HEK293 (cell line): Measurements from ENCODE around the gene GLO1.

Experiments used
- BCL11A ChIP-seq: fragments of 450-650 bp; formaldehyde crosslinking; IDR thresholded peaks from 2 replicates; pipeline ENCODE4 v1.5.1; 2016; ENCODE audit warnings: low read depth, missing biosample characterization, missing genetic modification characterization
- CTCF ChIP-seq: fragments of 450-650 bp; formaldehyde crosslinking; IDR thresholded peaks from 2 replicates; pipeline ENCODE4 v1.5.1; 2016; ENCODE audit warnings: missing biosample characterization, missing genetic modification characterization
- HOXA7 ChIP-seq: sonication (generic); formaldehyde crosslinking; IDR thresholded peaks from 2 replicates; pipeline ENCODE4 v1.8.1; 2022; ENCODE audit warnings: missing genetic modification reagents, borderline replicate concordance
- KLF1 ChIP-seq: fragments of 450-650 bp; formaldehyde crosslinking; IDR thresholded peaks from 2 replicates; pipeline ENCODE4 v1.5.1; 2016; ENCODE audit warnings: missing biosample characterization, missing genetic modification characterization
- KLF7 ChIP-seq: fragments of 450-650 bp; formaldehyde crosslinking; IDR thresholded peaks from 2 replicates; pipeline ENCODE4 v1.5.1; 2016; ENCODE audit warnings: missing biosample characterization, missing genetic modification characterization, borderline replicate concordance
- MZF1 ChIP-seq: fragments of 450-650 bp; formaldehyde crosslinking; IDR thresholded peaks from 2 replicates; pipeline ENCODE4 v1.5.1; 2017; ENCODE audit warnings: missing biosample characterization, missing genetic modification characterization, borderline replicate concordance
- REPIN1 ChIP-seq: fragments of 450-650 bp; formaldehyde crosslinking; IDR thresholded peaks from 2 replicates; pipeline ENCODE4 v1.5.1; 2017; ENCODE audit warnings: missing biosample characterization, missing genetic modification characterization, low read depth
- SP2 ChIP-seq: fragments of 450-650 bp; formaldehyde crosslinking; IDR thresholded peaks from 2 replicates; pipeline ENCODE4 v1.5.1; 2016; ENCODE audit warnings: missing biosample characterization, missing genetic modification characterization
- SP3 ChIP-seq: fragments of 450-650 bp; formaldehyde crosslinking; IDR thresholded peaks from 2 replicates; pipeline ENCODE4 v1.5.1; 2016; ENCODE audit warnings: missing biosample characterization, missing genetic modification characterization
- YY2 ChIP-seq: fragments of 450-650 bp; formaldehyde crosslinking; IDR thresholded peaks from 2 replicates; pipeline ENCODE4 v1.5.1; 2016; ENCODE audit warnings: missing biosample characterization, missing genetic modification characterization
- ZBTB48 ChIP-seq: fragments of 450-650 bp; formaldehyde crosslinking; IDR thresholded peaks from 2 replicates; pipeline ENCODE4 v1.5.1; 2016; ENCODE audit warnings: missing biosample characterization, missing genetic modification characterization
- ZEB2 ChIP-seq: fragments of 450-650 bp; formaldehyde crosslinking; IDR thresholded peaks from 2 replicates; pipeline ENCODE4 v1.5.1; 2016; ENCODE audit warnings: missing biosample characterization, missing genetic modification characterization
- ZFP37 ChIP-seq: fragments of 450-650 bp; formaldehyde crosslinking; IDR thresholded peaks from 2 replicates; pipeline ENCODE4 v1.5.1; 2016; ENCODE audit warnings: missing biosample characterization, missing genetic modification characterization
- ZFP69B ChIP-seq: fragments of 450-650 bp; formaldehyde crosslinking; IDR thresholded peaks from 2 replicates; pipeline ENCODE4 v1.5.1; 2016; ENCODE audit warnings: missing biosample characterization, missing genetic modification characterization
- ZNF140 ChIP-seq: fragments of 450-650 bp; formaldehyde crosslinking; IDR thresholded peaks from 2 replicates; pipeline ENCODE4 v1.5.1; 2016; ENCODE audit warnings: missing biosample characterization, missing genetic modification characterization
- ZNF311 ChIP-seq: fragments of 450-650 bp; formaldehyde crosslinking; IDR thresholded peaks from 2 replicates; pipeline ENCODE4 v1.5.1; 2017; ENCODE audit warnings: missing biosample characterization, missing genetic modification characterization, borderline replicate concordance
- ZNF335 ChIP-seq: fragments of 450-650 bp; formaldehyde crosslinking; conservative IDR thresholded peaks from 2 replicates; pipeline ENCODE4 v1.5.1; 2016; ENCODE audit warnings: missing biosample characterization, missing genetic modification characterization
- ZNF350 ChIP-seq: fragments of 450-650 bp; formaldehyde crosslinking; IDR thresholded peaks from 2 replicates; pipeline ENCODE4 v1.5.0; 2017; ENCODE audit warnings: missing biosample characterization, mild to moderate bottlenecking, missing genetic modification characterization
- ZNF391 ChIP-seq: fragments of 450-650 bp; formaldehyde crosslinking; IDR thresholded peaks from 2 replicates; pipeline ENCODE4 v1.5.1; 2016; ENCODE audit warnings: low read depth, missing biosample characterization, missing genetic modification characterization, borderline replicate concordance
- ZNF394 ChIP-seq: fragments of 450-650 bp; formaldehyde crosslinking; IDR thresholded peaks from 2 replicates; pipeline ENCODE4 v1.5.1; 2016; ENCODE audit warnings: missing biosample characterization, missing genetic modification characterization, mild to moderate bottlenecking, moderate library complexity, borderline replicate concordance
- ZNF449 ChIP-seq: fragments of 450-650 bp; formaldehyde crosslinking; IDR thresholded peaks from 2 replicates; pipeline ENCODE4 v1.5.1; 2017; ENCODE audit warnings: missing biosample characterization, mild to moderate bottlenecking, missing genetic modification characterization, moderate library complexity
- ZNF501 ChIP-seq: fragments of 450-650 bp; formaldehyde crosslinking; IDR thresholded peaks from 2 replicates; pipeline ENCODE4 v1.5.1; 2016; ENCODE audit warnings: missing biosample characterization, missing genetic modification characterization
- ZNF561 ChIP-seq: fragments of 450-650 bp; IDR thresholded peaks from 2 replicates; pipeline ENCODE4 v1.5.1; 2018; ENCODE audit warnings: missing biosample characterization, missing genetic modification characterization, borderline replicate concordance
- ZNF629 ChIP-seq: fragments of 450-650 bp; formaldehyde crosslinking; IDR thresholded peaks from 2 replicates; pipeline ENCODE4 v1.5.1; 2017; ENCODE audit warnings: missing biosample characterization, missing genetic modification characterization
- ZSCAN16 ChIP-seq: fragments of 450-650 bp; formaldehyde crosslinking; IDR thresholded peaks from 2 replicates; pipeline ENCODE4 v1.5.1; 2016; ENCODE audit warnings: missing biosample characterization, missing genetic modification characterization
- ZSCAN30 ChIP-seq: fragments of 450-650 bp; IDR thresholded peaks from 2 replicates; pipeline ENCODE4 v1.5.1; 2018; ENCODE audit warnings: missing biosample characterization, mild to moderate bottlenecking, missing genetic modification characterization, moderate library complexity
- ZSCAN5A ChIP-seq: fragments of 450-650 bp; formaldehyde crosslinking; IDR thresholded peaks from 2 replicates; pipeline ENCODE4 v1.5.1; 2016; ENCODE audit warnings: missing biosample characterization, missing genetic modification characterization
- ZXDB ChIP-seq: fragments of 450-650 bp; formaldehyde crosslinking; IDR thresholded peaks from 2 replicates; pipeline ENCODE4 v1.5.1; 2016; ENCODE audit warnings: missing biosample characterization, missing genetic modification characterization
- TF ChIP-seq, protein P1 (sequence below): fragments of 450-650 bp; formaldehyde crosslinking; conservative IDR thresholded peaks from 2 replicates; pipeline ENCODE4 v1.5.1; 2016; ENCODE audit warnings: low read depth, missing biosample characterization, missing genetic modification characterization

Gene GLO1

DNA sequence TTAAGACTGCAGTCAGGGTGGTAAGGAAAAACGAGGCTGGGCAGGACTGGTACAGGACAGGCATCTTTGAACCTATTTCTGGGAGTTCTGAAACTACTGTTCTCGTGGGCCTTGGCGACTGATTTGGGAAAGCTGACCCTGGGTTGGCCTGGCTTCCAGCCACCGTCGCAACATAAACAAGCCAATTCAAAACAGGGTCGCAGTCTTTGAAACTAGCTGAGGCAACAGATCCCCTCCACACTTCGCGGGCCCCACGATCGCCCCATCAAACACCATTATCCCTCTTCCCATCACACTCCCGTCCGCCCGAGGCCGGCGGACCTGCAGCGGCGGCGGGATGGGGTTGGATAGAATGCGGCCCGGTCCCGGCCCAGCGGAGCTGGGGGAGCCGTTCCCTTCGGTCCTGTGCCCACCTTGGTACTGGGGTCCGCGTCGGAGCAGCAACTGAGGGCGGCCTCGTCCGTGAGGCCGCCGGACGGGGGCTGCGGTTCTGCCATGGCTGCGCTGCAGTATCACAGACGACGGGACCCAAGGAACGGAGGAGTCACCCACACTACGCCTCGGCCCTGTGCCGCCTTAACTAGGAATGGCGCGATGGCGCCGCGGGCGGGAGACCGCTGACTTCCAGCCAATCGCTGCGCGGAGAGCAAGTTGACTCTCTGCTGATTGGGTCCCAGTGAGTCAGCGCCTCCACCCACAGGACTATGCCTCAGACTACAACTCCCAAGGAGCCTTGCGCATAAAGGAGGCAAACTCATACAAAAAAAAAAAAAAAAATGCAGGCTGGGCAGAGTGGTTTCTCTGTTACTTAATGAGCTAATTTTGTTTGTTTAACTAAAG, at the start of gene GLO1 (continued):
- TF ChIP-seq ZNF394 (peak; percentile 25; the same call in 1 of the 2 replicates), ZNF561 (tag by site-specific recombination) (peak; percentile 65; the same call in 1 of the 2 replicates), ZNF350 (tag by site-specific recombination) (no peak), ZNF449 (peak; percentile 89; the same call in 1 of the 2 replicates), ZNF391 (0 out of 2 replicates have a peak, but pooled peaks have one; percentile 55), ZNF335 (tag by site-specific recombination) (peak; percentile 88), KLF1 (tag by site-specific recombination) (peak; percentile 49; the same call in 1 of the 2 replicates), ZNF140 (tag by site-specific recombination) (no peak), ZSCAN30 (peak; percentile 86), KLF7 (tag by site-specific recombination) (0 out of 2 replicates have a peak, but pooled peaks have one; percentile 28), YY2 (tag by site-specific recombination) (peak; percentile 89), ZBTB48 (0 out of 2 replicates have a peak, but pooled peaks have one; percentile 30), SP3 (tag by site-specific recombination) (peak; percentile 74), ZNF629 (tag by site-specific recombination) (0 out of 2 replicates have a peak, but pooled peaks have one; percentile 26), CTCF (peak; percentile 35; the same call in 1 of the 2 replicates), ZNF501 (tag by site-specific recombination) (0 out of 2 replicates have a peak, but pooled peaks have one; percentile 64), ZXDB (tag by site-specific recombination) (peak; percentile 44; the same call in 1 of the 2 replicates), ZFP69B (tag by site-specific recombination) (peak; percentile 100), ZEB2 (tag by site-specific recombination) (peak; percentile 46; the same call in 1 of the 2 replicates), SP2 (tag by site-specific recombination) (peak; percentile 86), ZNF311 (tag by site-specific recombination) (no peak), HOXA7 (CRISPR knock-in tag) (no peak), ZSCAN16 (tag by site-specific recombination) (0 out of 2 replicates have a peak, but pooled peaks have one; percentile 11), MZF1 (tag by site-specific recombination) (no peak), ZSCAN5A (0 out of 2 replicates have a peak, but pooled peaks have one; percentile 26), BCL11A (tag by site-specific recombination) (no peak), ZFP37 (tag by site-specific recombination) (peak; percentile 83; the same call in 1 of the 2 replicates), REPIN1 (tag by site-specific recombination) (peak; percentile 45; the same call in 1 of the 2 replicates)
- TF ChIP-seq, protein P1, sequence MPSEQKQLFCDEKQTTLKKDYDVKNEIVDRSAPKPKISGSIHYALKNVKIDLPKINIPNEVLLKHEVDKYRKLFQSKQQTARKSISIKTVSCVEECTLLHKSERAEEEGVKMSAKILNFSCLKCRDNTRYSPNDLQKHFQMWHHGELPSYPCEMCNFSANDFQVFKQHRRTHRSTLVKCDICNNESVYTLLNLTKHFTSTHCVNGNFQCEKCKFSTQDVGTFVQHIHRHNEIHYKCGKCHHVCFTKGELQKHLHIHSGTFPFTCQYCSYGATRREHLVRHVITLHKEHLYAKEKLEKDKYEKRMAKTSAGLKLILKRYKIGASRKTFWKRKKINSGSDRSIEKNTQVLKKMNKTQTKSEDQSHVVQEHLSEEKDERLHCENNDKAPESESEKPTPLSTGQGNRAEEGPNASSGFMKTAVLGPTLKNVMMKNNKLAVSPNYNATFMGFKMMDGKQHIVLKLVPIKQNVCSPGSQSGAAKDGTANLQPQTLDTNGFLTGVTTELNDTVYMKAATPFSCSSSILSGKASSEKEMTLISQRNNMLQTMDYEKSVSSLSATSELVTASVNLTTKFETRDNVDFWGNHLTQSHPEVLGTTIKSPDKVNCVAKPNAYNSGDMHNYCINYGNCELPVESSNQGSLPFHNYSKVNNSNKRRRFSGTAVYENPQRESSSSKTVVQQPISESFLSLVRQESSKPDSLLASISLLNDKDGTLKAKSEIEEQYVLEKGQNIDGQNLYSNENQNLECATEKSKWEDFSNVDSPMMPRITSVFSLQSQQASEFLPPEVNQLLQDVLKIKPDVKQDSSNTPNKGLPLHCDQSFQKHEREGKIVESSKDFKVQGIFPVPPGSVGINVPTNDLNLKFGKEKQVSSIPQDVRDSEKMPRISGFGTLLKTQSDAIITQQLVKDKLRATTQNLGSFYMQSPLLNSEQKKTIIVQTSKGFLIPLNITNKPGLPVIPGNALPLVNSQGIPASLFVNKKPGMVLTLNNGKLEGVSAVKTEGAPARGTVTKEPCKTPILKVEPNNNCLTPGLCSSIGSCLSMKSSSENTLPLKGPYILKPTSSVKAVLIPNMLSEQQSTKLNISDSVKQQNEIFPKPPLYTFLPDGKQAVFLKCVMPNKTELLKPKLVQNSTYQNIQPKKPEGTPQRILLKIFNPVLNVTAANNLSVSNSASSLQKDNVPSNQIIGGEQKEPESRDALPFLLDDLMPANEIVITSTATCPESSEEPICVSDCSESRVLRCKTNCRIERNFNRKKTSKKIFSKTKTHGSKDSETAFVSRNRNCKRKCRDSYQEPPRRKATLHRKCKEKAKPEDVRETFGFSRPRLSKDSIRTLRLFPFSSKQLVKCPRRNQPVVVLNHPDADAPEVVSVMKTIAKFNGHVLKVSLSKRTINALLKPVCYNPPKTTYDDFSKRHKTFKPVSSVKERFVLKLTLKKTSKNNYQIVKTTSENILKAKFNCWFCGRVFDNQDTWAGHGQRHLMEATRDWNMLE (tag by site-specific recombination): 0 out of 2 replicates have a peak, but pooled peaks have one; percentile 18
